HG03064 (cell line): ENCODE data around the gene LPIN1.
"Not testable (repeated sequence)": the region's sequence is repeated elsewhere in the genome, so short reads cannot be mapped to it uniquely, and the experiment has no call there.

Source experiments
- ATAC-seq: cut with Tn5 transposase; IDR thresholded peaks from one replicate; pipeline ENCODE4 v1.9.1; 2021; ENCODE audit warnings: low read depth; ENCODE audit not compliant: unreplicated experiment

Gene LPIN1

GRCh38 chr2:11713815-11714214, 32.6 kb upstream of the LPIN1 start:
- no peak for ATAC-seq

GRCh38 chr2:11715987-11716652, 30.3 kb upstream of the LPIN1 start:
- no peak for ATAC-seq

GRCh38 chr2:11716689-11717321, 29.6 kb upstream of the LPIN1 start:
- ATAC-seq: no peak

GRCh38 chr2:11717623-11718022, 28.8 kb upstream of the LPIN1 start:
- no peak for ATAC-seq

GRCh38 chr2:11718606-11719005, 27.8 kb upstream of the LPIN1 start:
- no peak for ATAC-seq

- ATAC-seq: no peak
These were observed 27.0 kb upstream of the LPIN1 start for GRCh38 chr2:11719230-11719977.

- no peak for ATAC-seq
These were observed 25.7 kb upstream of the LPIN1 start for GRCh38 chr2:11720752-11721151.

- no peak for ATAC-seq
These were observed 24.0 kb upstream of the LPIN1 start for GRCh38 chr2:11722292-11723060.

GRCh38 chr2:11723061-11723371, 23.4 kb upstream of the LPIN1 start:
- no peak for ATAC-seq

GRCh38 chr2:11724151-11724550, 22.3 kb upstream of the LPIN1 start:
- no peak for ATAC-seq

- ATAC-seq: no peak
These were observed 20.0 kb upstream of the LPIN1 start for GRCh38 chr2:11726384-11726783.

GRCh38 chr2:11729362-11730212, 16.8 kb upstream of the LPIN1 start:
- ATAC-seq: no peak

- not testable (repeated sequence) for ATAC-seq
These were observed 15.0 kb upstream of the LPIN1 start for GRCh38 chr2:11731214-11731984.

- no peak for ATAC-seq
These were observed 13.8 kb upstream of the LPIN1 start for GRCh38 chr2:11732587-11732986.

- ATAC-seq: not testable (repeated sequence)
These were observed 8.6 kb upstream of the LPIN1 start for GRCh38 chr2:11737852-11738251.

- no peak for ATAC-seq
These were observed 7.6 kb upstream of the LPIN1 start for GRCh38 chr2:11738589-11739436.

- no peak for ATAC-seq
These were observed 5.7 kb upstream of the LPIN1 start for GRCh38 chr2:11740723-11741122.

GRCh38 chr2:11742317-11742701, 4.1 kb upstream of the LPIN1 start:
- no peak for ATAC-seq
